ENCODE results near the gene ZNF277. TPM values are rescaled to one million over a fixed set of nuclear protein-coding genes. Genes with fewer than 3 reads are reported as not detected.

Gene ZNF277
- polyA plus RNA-seq, 1 donor, result 27.4 TPM

- Histone ChIP-seq H3K9me3 (ENCODE audit: control insufficient read depth, low read depth, low read length) (peaks cover 2% of the 10 kb centered on the region), H3K27me3 (ENCODE audit: control insufficient read depth, insufficient read depth, low read length) (no peaks in the 10 kb centered on the region), H3K4me1 (ENCODE audit: control insufficient read depth, insufficient read depth, low read length) (peaks cover 3% of the 10 kb centered on the region), H3K27ac (ENCODE audit: low read length) (no peak overlapping the region), H3K4me3 (ENCODE audit: low read length) (no peak overlapping the region), H3K36me3 (ENCODE audit: control insufficient read depth, insufficient read depth, low read length) (no peaks in the 10 kb centered on the region)
- 20% methylated on average over 2 of the region's 6 CpGs for WGBS (ENCODE audit: insufficient coverage, low lambda C conversion rate)
- no peak for DNase-seq
These were observed 43.5 kb upstream of the ZNF277 start for GRCh38 chr7:112162784-112163506.

- no peak for DNase-seq
- Histone ChIP-seq H3K4me1 (ENCODE audit: control insufficient read depth, insufficient read depth, low read length) (peaks cover 3% of the 10 kb centered on the region), H3K9me3 (ENCODE audit: control insufficient read depth, low read depth, low read length) (peaks cover under 1% of the 10 kb centered on the region), H3K27me3 (ENCODE audit: control insufficient read depth, insufficient read depth, low read length) (no peaks in the 10 kb centered on the region), H3K4me3 (ENCODE audit: low read length) (no peak overlapping the region), H3K27ac (ENCODE audit: low read length) (no peak overlapping the region), H3K36me3 (ENCODE audit: control insufficient read depth, insufficient read depth, low read length) (no peaks in the 10 kb centered on the region)
- no CpG with 5 or more reads among the region's 3 CpGs for WGBS (ENCODE audit: insufficient coverage, low lambda C conversion rate)
These were observed 39.3 kb upstream of the ZNF277 start for GRCh38 chr7:112167147-112167546.

GRCh38 chr7:112168915-112169314, 37.6 kb upstream of the ZNF277 start:
- Histone ChIP-seq H3K27ac (ENCODE audit: low read length) (no peak overlapping the region), H3K36me3 (ENCODE audit: control insufficient read depth, insufficient read depth, low read length) (no peaks in the 10 kb centered on the region), H3K4me3 (ENCODE audit: low read length) (no peak overlapping the region), H3K9me3 (ENCODE audit: control insufficient read depth, low read depth, low read length) (no peaks in the 10 kb centered on the region), H3K4me1 (ENCODE audit: control insufficient read depth, insufficient read depth, low read length) (no peaks in the 10 kb centered on the region), H3K27me3 (ENCODE audit: control insufficient read depth, insufficient read depth, low read length) (no peaks in the 10 kb centered on the region)
- DNase-seq, result no peak
- no CpG with 5 or more reads among the region's 2 CpGs for WGBS (ENCODE audit: insufficient coverage, low lambda C conversion rate)

- Histone ChIP-seq H3K27me3 (ENCODE audit: control insufficient read depth, insufficient read depth, low read length) (no peaks in the 10 kb centered on the region), H3K4me1 (ENCODE audit: control insufficient read depth, insufficient read depth, low read length) (no peaks in the 10 kb centered on the region), H3K36me3 (ENCODE audit: control insufficient read depth, insufficient read depth, low read length) (no peaks in the 10 kb centered on the region), H3K4me3 (ENCODE audit: low read length) (no peak overlapping the region), H3K27ac (ENCODE audit: low read length) (no peak overlapping the region), H3K9me3 (ENCODE audit: control insufficient read depth, low read depth, low read length) (no peaks in the 10 kb centered on the region)
- WGBS (ENCODE audit: insufficient coverage, low lambda C conversion rate), result no CpG with 5 or more reads among the region's 1 CpG
- DNase-seq, result no peak
These were observed 34.8 kb upstream of the ZNF277 start for GRCh38 chr7:112171673-112172072.

GRCh38 chr7:112172870-112173567, 33.5 kb upstream of the ZNF277 start:
- Histone ChIP-seq H3K9me3 (ENCODE audit: control insufficient read depth, low read depth, low read length) (no peaks in the 10 kb centered on the region), H3K27ac (ENCODE audit: low read length) (no peak overlapping the region)

GRCh38 chr7:112173568-112173905, 33.0 kb upstream of the ZNF277 start:
- no peaks in the 10 kb centered on the region for H3K36me3 ChIP-seq (ENCODE audit: control insufficient read depth, insufficient read depth, low read length)
- DNase-seq, result no peak
- no peaks in the 10 kb centered on the region for H3K27me3 ChIP-seq (ENCODE audit: control insufficient read depth, insufficient read depth, low read length)
- H3K4me1 ChIP-seq (ENCODE audit: control insufficient read depth, insufficient read depth, low read length), result no peaks in the 10 kb centered on the region
- no peaks in the 10 kb centered on the region for H3K9me3 ChIP-seq (ENCODE audit: control insufficient read depth, low read depth, low read length)
- WGBS (ENCODE audit: insufficient coverage, low lambda C conversion rate), result no CpG with 5 or more reads among the region's 4 CpGs
- no peak overlapping the region for H3K27ac ChIP-seq (ENCODE audit: low read length)
- H3K4me3 ChIP-seq (ENCODE audit: low read length), result no peak overlapping the region

More at GRCh38 chr7:112172870-112173567, 33.5 kb upstream of the ZNF277 start:
- no peak for DNase-seq
- no peaks in the 10 kb centered on the region for H3K27me3 ChIP-seq (ENCODE audit: control insufficient read depth, insufficient read depth, low read length)
- H3K4me1 ChIP-seq (ENCODE audit: control insufficient read depth, insufficient read depth, low read length), result no peaks in the 10 kb centered on the region
- WGBS (ENCODE audit: insufficient coverage, low lambda C conversion rate), result 81% methylated on average over 2 of the region's 8 CpGs
- H3K4me3 ChIP-seq (ENCODE audit: low read length), result no peak overlapping the region
- no peaks in the 10 kb centered on the region for H3K36me3 ChIP-seq (ENCODE audit: control insufficient read depth, insufficient read depth, low read length)

GRCh38 chr7:112174192-112174591, 32.3 kb upstream of the ZNF277 start:
- no peaks in the 10 kb centered on the region for H3K9me3 ChIP-seq (ENCODE audit: control insufficient read depth, low read depth, low read length)
- H3K27ac ChIP-seq (ENCODE audit: low read length), result no peak overlapping the region
- H3K27me3 ChIP-seq (ENCODE audit: control insufficient read depth, insufficient read depth, low read length), result no peaks in the 10 kb centered on the region
- no peaks in the 10 kb centered on the region for H3K4me1 ChIP-seq (ENCODE audit: control insufficient read depth, insufficient read depth, low read length)
- no peak for DNase-seq
- no peak overlapping the region for H3K4me3 ChIP-seq (ENCODE audit: low read length)
- no CpG with 5 or more reads among the region's 3 CpGs for whole genome bisulfite sequencing (ENCODE audit: insufficient coverage, low lambda C conversion rate)
- no peaks in the 10 kb centered on the region for H3K36me3 ChIP-seq (ENCODE audit: control insufficient read depth, insufficient read depth, low read length)

- Histone ChIP-seq H3K27me3 (ENCODE audit: control insufficient read depth, insufficient read depth, low read length) (no peaks in the 10 kb centered on the region), H3K27ac (ENCODE audit: low read length) (no peak overlapping the region), H3K36me3 (ENCODE audit: control insufficient read depth, insufficient read depth, low read length) (no peaks in the 10 kb centered on the region), H3K4me3 (ENCODE audit: low read length) (no peak overlapping the region), H3K4me1 (ENCODE audit: control insufficient read depth, insufficient read depth, low read length) (no peaks in the 10 kb centered on the region), H3K9me3 (ENCODE audit: control insufficient read depth, low read depth, low read length) (no peaks in the 10 kb centered on the region)
- no CpG with 5 or more reads among the region's 2 CpGs for WGBS (ENCODE audit: insufficient coverage, low lambda C conversion rate)
- no peak for DNase-seq
These were observed 30.3 kb upstream of the ZNF277 start for GRCh38 chr7:112176241-112176640.

GRCh38 chr7:112176693-112177415, 29.6 kb upstream of the ZNF277 start:
- Histone ChIP-seq H3K27me3 (ENCODE audit: control insufficient read depth, insufficient read depth, low read length) (no peaks in the 10 kb centered on the region), H3K4me3 (ENCODE audit: low read length) (no peak overlapping the region), H3K9me3 (ENCODE audit: control insufficient read depth, low read depth, low read length) (no peaks in the 10 kb centered on the region), H3K27ac (ENCODE audit: low read length) (no peak overlapping the region), H3K36me3 (ENCODE audit: control insufficient read depth, insufficient read depth, low read length) (no peaks in the 10 kb centered on the region), H3K4me1 (ENCODE audit: control insufficient read depth, insufficient read depth, low read length) (no peaks in the 10 kb centered on the region)
- no peak for DNase-seq
- WGBS (ENCODE audit: insufficient coverage, low lambda C conversion rate), result no CpG with 5 or more reads among the region's 5 CpGs

- no CpG with 5 or more reads among the region's 4 CpGs for WGBS (ENCODE audit: insufficient coverage, low lambda C conversion rate)
- Histone ChIP-seq H3K9me3 (ENCODE audit: control insufficient read depth, low read depth, low read length) (no peaks in the 10 kb centered on the region), H3K27me3 (ENCODE audit: control insufficient read depth, insufficient read depth, low read length) (no peaks in the 10 kb centered on the region), H3K4me1 (ENCODE audit: control insufficient read depth, insufficient read depth, low read length) (no peaks in the 10 kb centered on the region), H3K36me3 (ENCODE audit: control insufficient read depth, insufficient read depth, low read length) (no peaks in the 10 kb centered on the region), H3K27ac (ENCODE audit: low read length) (no peak overlapping the region), H3K4me3 (ENCODE audit: low read length) (no peak overlapping the region)
- no peak for DNase-seq
These were observed 26.3 kb upstream of the ZNF277 start for GRCh38 chr7:112180223-112180622.
